HepG2 (cell line): ENCODE data around the gene CYB5D1. TPM values are rescaled to one million over a fixed set of nuclear protein-coding genes. Genes with fewer than 3 reads are reported as not detected.
A peak's percentile ranks its signal among the peaks of the same experiment; 100 is the strongest.

Experiments used
- AKAP8 ChIP-seq: sonication (generic); formaldehyde crosslinking; IDR thresholded peaks from 2 replicates; pipeline ENCODE4 v1.5.1; 2020; ENCODE audit warnings: mild to moderate bottlenecking, missing genetic modification reagents
- ARNT2 ChIP-seq: sonication (generic); formaldehyde crosslinking; IDR thresholded peaks from 2 replicates; pipeline ENCODE4 v1.8.0; 2022; ENCODE audit warnings: mild to moderate bottlenecking, low read depth, missing genetic modification reagents, moderate library complexity
- BORCS8-MEF2B ChIP-seq: sonication (generic); formaldehyde crosslinking; IDR thresholded peaks from 2 replicates; pipeline ENCODE4 v1.8.0; 2022; ENCODE audit warnings: mild to moderate bottlenecking, missing genetic modification reagents
- FOXP4 ChIP-seq: sonication (generic); formaldehyde crosslinking; IDR thresholded peaks from 2 replicates; pipeline ENCODE4 v1.4.0; 2020; ENCODE audit warnings: missing genetic modification reagents
- MAFF ChIP-seq: IDR thresholded peaks from 2 replicates; pipeline ENCODE4 v1.6.1; 2011; ENCODE audit warnings: low read depth, low read length, improper control_type of control experiment
- MAFG ChIP-seq: sonication (generic); formaldehyde crosslinking; IDR thresholded peaks from 2 replicates; pipeline ENCODE4 v1.5.1; 2020; ENCODE audit warnings: mild to moderate bottlenecking, missing genetic modification reagents
- MBNL3 ChIP-seq: fragments of 250-450 bp; sonication (Bioruptor Pico); conservative IDR thresholded peaks from 2 replicates; pipeline ENCODE4 v1.8.0; 2022; ENCODE audit warnings: mild to moderate bottlenecking, inconsistent platforms
- PITX1 ChIP-seq: sonication (generic); formaldehyde crosslinking; IDR thresholded peaks from 2 replicates; pipeline ENCODE4 v1.5.1; 2020; ENCODE audit warnings: mild to moderate bottlenecking, missing genetic modification reagents
- RORA ChIP-seq: sonication (generic); formaldehyde crosslinking; IDR thresholded peaks from 2 replicates; pipeline ENCODE4 v1.5.0; 2020; ENCODE audit warnings: mild to moderate bottlenecking, missing genetic modification reagents, moderate library complexity
- RXRB ChIP-seq: IDR thresholded peaks from 2 replicates; pipeline ENCODE4 v1.6.1; 2016; ENCODE audit warnings: borderline replicate concordance, missing genetic modification reagents, missing compliant biosample characterization
- TFDP2 ChIP-seq: sonication (generic); formaldehyde crosslinking; IDR thresholded peaks from 2 replicates; pipeline ENCODE4 v1.4.0; 2020; ENCODE audit warnings: missing genetic modification reagents
- THRA ChIP-seq: sonication (generic); formaldehyde crosslinking; IDR thresholded peaks from 2 replicates; pipeline ENCODE4 v1.4.0; 2020; ENCODE audit warnings: missing genetic modification reagents, borderline replicate concordance
- ZBTB7B ChIP-seq: sonication (generic); formaldehyde crosslinking; IDR thresholded peaks from 2 replicates; pipeline ENCODE4 v1.4.0; 2020; ENCODE audit warnings: missing genetic modification reagents
- ZKSCAN1 ChIP-seq: fragments of 150-350 bp; IDR thresholded peaks from 2 replicates; pipeline ENCODE4 v1.6.1; 2014; ENCODE audit warnings: low read length
- ZNF24 ChIP-seq: fragments of 450-650 bp; IDR thresholded peaks from 2 replicates; pipeline ENCODE4 v1.6.1; 2017; ENCODE audit warnings: antibody characterized with exemption, mild to moderate bottlenecking
- ZNF484 ChIP-seq: sonication (generic); formaldehyde crosslinking; IDR thresholded peaks from 2 replicates; pipeline ENCODE4 v1.5.1; 2020; ENCODE audit warnings: mild to moderate bottlenecking, low read depth, missing genetic modification reagents, borderline replicate concordance
- ZNF546 ChIP-seq: sonication (generic); formaldehyde crosslinking; conservative IDR thresholded peaks from 2 replicates; pipeline ENCODE4 v1.8.1; 2023; ENCODE audit warnings: mild to moderate bottlenecking, missing genetic modification reagents
- polyA plus RNA-seq, 8 experiments: library from polyadenylated mRNA; depleted of rRNA in 3 of 8; stranded (reverse) in 7 of 8; unstranded in 1 of 8; fragments of >200 nt; fragmentation: Illumina TruSeq in 4 of 8; extraction: Trizol in 4 of 8; gene quantifications; 2 replicates each; pipeline versions ENCODE4 v1.2.1 to v1.2.3, GENCODE V29; 2011 to 2016; ENCODE audit warnings: low read depth in 4 of 8, missing spikeins in 1 of 8, mixed read lengths in 1 of 8; ENCODE audit not compliant: insufficient read depth in 1 of 8
- total RNA-seq, 5 experiments: library from RNA; depleted of rRNA; stranded (reverse); fragments of >200 nt; fragmentation: Illumina TruSeq; extraction: Trizol; gene quantifications; 2 replicates each; pipeline ENCODE4 v1.2.3, GENCODE V29; 2016; ENCODE audit warnings: low read depth in 1 of 5

Gene CYB5D1
- total and polyA plus RNA-seq, 2 of the 13 experiments (the other 11 are each of a cell fraction or from before 2014, with no cell fraction given): 8.9 to 17.0 TPM

GRCh38 chr17:7851438-7852261 is 6.2 kb upstream of the CYB5D1 start (continued):
- TF ChIP-seq FOXP4: peak; percentile 26; the same call in 1 of the 2 replicates
- TF ChIP-seq TFDP2 (CRISPR knock-in tag): no peak
- no peak for TF ChIP-seq ARNT2 (CRISPR knock-in tag)
- TF ChIP-seq PITX1 (CRISPR knock-in tag): no peak
- no peak for TF ChIP-seq ZBTB7B
- TF ChIP-seq THRA (CRISPR knock-in tag): no peak
- peak; percentile 70; the same call in 1 of the 2 replicates for TF ChIP-seq AKAP8 (CRISPR knock-in tag)
- TF ChIP-seq ZNF484 (CRISPR knock-in tag): no peak
- no peak for TF ChIP-seq ZNF24
- peak; percentile 82 for TF ChIP-seq BORCS8-MEF2B (CRISPR knock-in tag)
- no peak for TF ChIP-seq ZKSCAN1
- TF ChIP-seq MAFF: no peak
- no peak for TF ChIP-seq MAFG
- TF ChIP-seq RXRB (CRISPR knock-in tag): no peak
- TF ChIP-seq MBNL3 (CRISPR knock-in tag): no peak
- TF ChIP-seq RORA (CRISPR knock-in tag): no peak
- TF ChIP-seq ZNF546: 0 out of 2 replicates have a peak, but pooled peaks have one; percentile 37
